ENCODE measurements around the gene CMTM7. TPM values are rescaled to one million over a fixed set of nuclear protein-coding genes. Genes with fewer than 3 reads are reported as not detected.

Gene CMTM7
- total and polyA plus RNA-seq, 2 experiments from 2014 or later, result 32.2 to 93.6 TPM

- Histone ChIP-seq H3K4me3 (no peak overlapping the region), H4K20me1 (replicated peaks; ENCODE audit: insufficient read depth) (peaks cover 4% of the 10 kb centered on the region; the same call in 1 of the 2 replicates), H2AFZ (no peak overlapping the region), H3K9me2 (ENCODE audit: insufficient read depth) (no peaks in the 10 kb centered on the region), H3K4me1 (ENCODE audit: insufficient read depth) (peaks cover 11% of the 10 kb centered on the region), H3K4me2 (no peak overlapping the region), H3K36me3 (ENCODE audit: insufficient read depth) (no peaks in the 10 kb centered on the region), H3K79me2 (replicated peaks; ENCODE audit: insufficient read depth) (peaks cover 9% of the 10 kb centered on the region; the same call in 1 of the 2 replicates), H3K27me3 (ENCODE audit: insufficient read depth) (no peaks in the 10 kb centered on the region), H3F3A (replicated peaks; ENCODE audit: low read depth) (no peaks in the 10 kb centered on the region), H3K27ac (ENCODE audit: low read depth) (no peak overlapping the region)
- no peak overlapping the region for H3K27ac Mint-ChIP-seq
- no peaks in the 10 kb centered on the region; the same call in 2 of the 3 replicates for H3K36me3 Mint-ChIP-seq (ENCODE audit: low read depth)
- TF ChIP-seq STAT1 (IDR thresholded peaks at IDR 0.05; ENCODE audit: unreplicated experiment), result no peak
- TF ChIP-seq EZH2phosphoT487 (IDR thresholded peaks at IDR 0.05; ENCODE audit: unreplicated experiment), result no peak
- no peak for TF ChIP-seq ZNF114 (CRISPR knock-in tag; IDR thresholded peaks at IDR 0.05)
- TF ChIP-seq POLR2AphosphoS5 (IDR thresholded peaks at IDR 0.05; ENCODE audit: low read depth), result no peak
- TF ChIP-seq ZNF462 (CRISPR knock-in tag; IDR thresholded peaks at IDR 0.05), result no peak
- TF ChIP-seq CREB1 (CRISPR knock-in tag; IDR thresholded peaks at IDR 0.05; ENCODE audit: low read depth), result no peak
- no peak for TF ChIP-seq NANOG (IDR thresholded peaks at IDR 0.05; ENCODE audit: borderline replicate concordance)
- peaks cover 5% of the 10 kb centered on the region for H3K27me3 Mint-ChIP-seq (ENCODE audit: insufficient read depth, low read depth, poor library complexity)
- DNase-seq (ENCODE audit: low spot score), result no peak
- peaks cover 16% of the 10 kb centered on the region for H3K4me1 Mint-ChIP-seq
- no peak for ATAC-seq
- H3K9me3 Mint-ChIP-seq, result no peaks in the 10 kb centered on the region
- H3K4me3 Mint-ChIP-seq, result no peak overlapping the region
Observed at GRCh38 chr3:32436816-32437189, 45.1 kb downstream of the CMTM7 start.

- peaks cover 3% of the 10 kb centered on the region for H3K27me3 Mint-ChIP-seq (ENCODE audit: insufficient read depth, low read depth, poor library complexity)
- peaks cover 7% of the 10 kb centered on the region for H3K36me3 Mint-ChIP-seq (ENCODE audit: low read depth)
- no peaks in the 10 kb centered on the region for H3K27me3 ChIP-seq (ENCODE audit: insufficient read depth)
- H3K79me2 ChIP-seq (replicated peaks; ENCODE audit: insufficient read depth), result peaks cover 9% of the 10 kb centered on the region; the same call in 1 of the 2 replicates
- H3K27ac ChIP-seq (ENCODE audit: low read depth), result 0 out of 2 replicates have a peak overlapping the region, but pooled peaks have one; percentile 55
- ATAC-seq, result no peak
- peaks cover 14% of the 10 kb centered on the region for H3K4me1 Mint-ChIP-seq
- no peaks in the 10 kb centered on the region for H3F3A ChIP-seq (replicated peaks; ENCODE audit: low read depth)
- H3K4me3 Mint-ChIP-seq, result no peak overlapping the region
- H2AFZ ChIP-seq, result no peak overlapping the region
- DNase-seq (ENCODE audit: low spot score), result no peak
- H3K9me2 ChIP-seq (ENCODE audit: insufficient read depth), result no peaks in the 10 kb centered on the region
- H3K27ac Mint-ChIP-seq, result no peak overlapping the region
- H3K4me1 ChIP-seq (ENCODE audit: insufficient read depth), result peaks cover 11% of the 10 kb centered on the region
- no peak overlapping the region for H3K4me3 ChIP-seq
- no peaks in the 10 kb centered on the region for H3K36me3 ChIP-seq (ENCODE audit: insufficient read depth)
- peaks cover 4% of the 10 kb centered on the region; the same call in 1 of the 2 replicates for H4K20me1 ChIP-seq (replicated peaks; ENCODE audit: insufficient read depth)
- no peak overlapping the region for H3K4me2 ChIP-seq
- no peaks in the 10 kb centered on the region for H3K9me3 Mint-ChIP-seq
- no peak for TF ChIP-seq ZNF462 (CRISPR knock-in tag; IDR thresholded peaks at IDR 0.05)
- TF ChIP-seq STAT1 (IDR thresholded peaks at IDR 0.05; ENCODE audit: unreplicated experiment), result no peak
Observed at GRCh38 chr3:32437896-32438295, 46.2 kb downstream of the CMTM7 start.
